ENCODE measurements around the gene FBRSL1.

GRCh38 chr12:132495629-132496357, 5.8 kb downstream of the FBRSL1 start:
- TF ChIP-seq CTCF (IDR thresholded peaks at IDR 0.05): no peak
- TF ChIP-seq POLR2A (IDR thresholded peaks at IDR 0.05): no peak
- TF ChIP-seq EP300 (IDR thresholded peaks at IDR 0.05): no peak

All from ovary (tissue), 3 donors.